GM23338 (cell line): ENCODE measurements around the gene DHX36. TPM values are rescaled to one million over a fixed set of nuclear protein-coding genes. Genes with fewer than 3 reads are reported as not detected.

Source experiments
- ATAC-seq: fragments of 200-7000 bp; cut with Tn5 transposase; 3 replicates; pipeline ENCODE4 v1.9.1; 2020
- DNase-seq: peaks from one replicate; pipeline ENCODE4 v3.0.0-alpha.2; 2015; ENCODE audit warnings: low spot score
- H2AFZ ChIP-seq: fragments of 200-600 bp; sonication (generic); 2 replicates; pipeline ENCODE4 v1.8.0; 2016; ENCODE audit warnings: antibody characterized with exemption, mild to moderate bottlenecking, moderate library complexity
- H3F3A ChIP-seq: fragments of 200-600 bp; sonication (generic); replicated peaks from 2 replicates; pipeline ENCODE4 v1.8.0; 2017; ENCODE audit warnings: antibody characterized with exemption, mixed run types, low read depth
- H3K27ac ChIP-seq: fragments of 200-600 bp; sonication (generic); 2 replicates; pipeline ENCODE4 v1.6.1; 2016; ENCODE audit warnings: low read depth
- H3K27me3 ChIP-seq: fragments of 200-600 bp; sonication (generic); 2 replicates; pipeline ENCODE4 v1.8.0; 2016; ENCODE audit warnings: mild to moderate bottlenecking, mixed run types, moderate library complexity; ENCODE audit not compliant: insufficient read depth
- H3K36me3 ChIP-seq: fragments of 200-600 bp; sonication (generic); 2 replicates; pipeline ENCODE4 v1.8.0; 2016; ENCODE audit warnings: mild to moderate bottlenecking; ENCODE audit not compliant: insufficient read depth
- H3K4me1 ChIP-seq: fragments of 200-600 bp; sonication (generic); 2 replicates; pipeline ENCODE4 v1.8.0; 2016; ENCODE audit warnings: mild to moderate bottlenecking, moderate library complexity; ENCODE audit not compliant: insufficient read depth
- H3K4me2 ChIP-seq: fragments of 200-600 bp; sonication (generic); 2 replicates; pipeline ENCODE4 v1.7.1; 2017; ENCODE audit warnings: mixed run types
- H3K4me3 ChIP-seq: fragments of 200-600 bp; sonication (generic); 2 replicates; pipeline ENCODE4 v1.6.1; 2016; ENCODE audit warnings: mixed run types
- H3K79me2 ChIP-seq: fragments of 200-600 bp; sonication (generic); replicated peaks from 2 replicates; pipeline ENCODE4 v1.8.0; 2017; ENCODE audit warnings: mild to moderate bottlenecking; ENCODE audit not compliant: insufficient read depth
- H3K9me2 ChIP-seq: fragments of 200-600 bp; sonication (generic); 2 replicates; pipeline ENCODE4 v1.8.0; 2017; ENCODE audit not compliant: insufficient read depth
- H4K20me1 ChIP-seq: fragments of 200-600 bp; sonication (generic); replicated peaks from 2 replicates; pipeline ENCODE4 v1.8.0; 2017; ENCODE audit warnings: mild to moderate bottlenecking; ENCODE audit not compliant: insufficient read depth
- H3K27ac Mint-ChIP-seq: 2 replicates; pipeline ENCODE4 v1.8.0; 2020; ENCODE audit warnings: inconsistent platforms, mild to moderate bottlenecking, moderate library complexity, mixed read lengths
- H3K27me3 Mint-ChIP-seq: 3 replicates; pipeline ENCODE4 v1.8.0; 2022; ENCODE audit warnings: low read depth, mild to moderate bottlenecking, moderate library complexity, mixed read lengths, inconsistent platforms; ENCODE audit not compliant: insufficient read depth, poor library complexity
- H3K36me3 Mint-ChIP-seq: 3 replicates; pipeline ENCODE4 v1.8.0; 2021; ENCODE audit warnings: low read depth, mild to moderate bottlenecking, inconsistent platforms, moderate library complexity, mixed read lengths
- H3K4me1 Mint-ChIP-seq: 3 replicates; pipeline ENCODE4 v1.8.0; 2020; ENCODE audit warnings: mild to moderate bottlenecking, inconsistent platforms, mixed read lengths
- H3K4me3 Mint-ChIP-seq: 3 replicates; pipeline ENCODE4 v1.8.0; 2021; ENCODE audit warnings: moderate library complexity, mild to moderate bottlenecking, inconsistent platforms, mixed read lengths
- H3K9me3 Mint-ChIP-seq: 3 replicates; pipeline ENCODE4 v1.8.0; 2020; ENCODE audit warnings: moderate library complexity, mild to moderate bottlenecking, inconsistent platforms, mixed read lengths
- CREB1 ChIP-seq: fragments of 250-450 bp; sonication (Bioruptor Pico); IDR thresholded peaks from 2 replicates; pipeline ENCODE4 v1.5.0; 2020; ENCODE audit warnings: low read depth, mild to moderate bottlenecking, moderate library complexity
- EZH2 ChIP-seq: fragments of 200-600 bp; sonication (generic); IDR thresholded peaks from one replicate; pipeline ENCODE4 v1.8.0; 2017; ENCODE audit warnings: antibody characterized with exemption, mild to moderate bottlenecking, low read depth; ENCODE audit not compliant: unreplicated experiment
- EZH2phosphoT487 ChIP-seq: fragments of 200-600 bp; sonication (generic); IDR thresholded peaks from one replicate; pipeline ENCODE4 v1.8.1; 2018; ENCODE audit warnings: antibody characterized with exemption; ENCODE audit not compliant: unreplicated experiment
- JUNB ChIP-seq: IDR thresholded peaks from one replicate; pipeline ENCODE4 v1.6.1; 2016; ENCODE audit warnings: antibody characterized with exemption; ENCODE audit not compliant: unreplicated experiment
- NANOG ChIP-seq: IDR thresholded peaks from 2 replicates; pipeline ENCODE4 v1.6.1; 2016; ENCODE audit warnings: antibody characterized with exemption, borderline replicate concordance
- POLR2AphosphoS5 ChIP-seq: IDR thresholded peaks from 2 replicates; pipeline ENCODE4 v1.6.1; 2016; ENCODE audit warnings: antibody characterized with exemption, low read depth
- STAT1 ChIP-seq: IDR thresholded peaks from one replicate; pipeline ENCODE4 v1.6.1; 2016; ENCODE audit warnings: antibody characterized with exemption; ENCODE audit not compliant: unreplicated experiment
- ZNF114 ChIP-seq: fragments of 250-450 bp; sonication (Bioruptor Pico); IDR thresholded peaks from 2 replicates; pipeline ENCODE4 v1.5.0; 2020; ENCODE audit warnings: mild to moderate bottlenecking, moderate library complexity
- ZNF331 ChIP-seq: fragments of 250-450 bp; sonication (Bioruptor Pico); IDR thresholded peaks from 2 replicates; pipeline ENCODE4 v1.5.0; 2020; ENCODE audit warnings: low read depth, mild to moderate bottlenecking, moderate library complexity
- polyA plus RNA-seq: library from polyadenylated mRNA; unstranded; fragments of >200 nt; fragmentation: Nextera tagmentation; extraction: Ambion mirVana; gene quantifications from 2 replicates; pipeline ENCODE4 v1.2.1, GENCODE V29; 2016
- total RNA-seq: library from RNA; depleted of rRNA; stranded (reverse); fragments of >200 nt; shearing (Covaris generic); gene quantifications from 2 replicates; pipeline ENCODE4 v1.2.3, GENCODE V29; 2014
- TF ChIP-seq, protein P1 (sequence below): IDR thresholded peaks from one replicate; pipeline ENCODE4 v1.6.1; 2018; ENCODE audit warnings: antibody characterized with exemption; ENCODE audit not compliant: unreplicated experiment
- TF ChIP-seq, protein P2 (sequence below), 2 experiments: fragments of 200-600 bp in 1 of 2; sonication (generic) in 1 of 2; conservative IDR thresholded peaks; 2 replicates each; pipeline versions ENCODE4 v1.5.1 to v1.6.1; 2016 to 2017; ENCODE audit warnings: antibody characterized with exemption in 2 of 2, low read depth in 2 of 2, mild to moderate bottlenecking in 2 of 2, moderate library complexity in 1 of 2
- TF ChIP-seq, protein P3 (sequence below): fragments of 250-450 bp; sonication (Bioruptor Pico); IDR thresholded peaks from 2 replicates; pipeline ENCODE4 v1.5.0; 2020; ENCODE audit warnings: mild to moderate bottlenecking, moderate library complexity

The DHX36 gene
- total and polyA plus RNA-seq, 2 experiments from 2014 or later: 103 to 110 TPM

DNA sequence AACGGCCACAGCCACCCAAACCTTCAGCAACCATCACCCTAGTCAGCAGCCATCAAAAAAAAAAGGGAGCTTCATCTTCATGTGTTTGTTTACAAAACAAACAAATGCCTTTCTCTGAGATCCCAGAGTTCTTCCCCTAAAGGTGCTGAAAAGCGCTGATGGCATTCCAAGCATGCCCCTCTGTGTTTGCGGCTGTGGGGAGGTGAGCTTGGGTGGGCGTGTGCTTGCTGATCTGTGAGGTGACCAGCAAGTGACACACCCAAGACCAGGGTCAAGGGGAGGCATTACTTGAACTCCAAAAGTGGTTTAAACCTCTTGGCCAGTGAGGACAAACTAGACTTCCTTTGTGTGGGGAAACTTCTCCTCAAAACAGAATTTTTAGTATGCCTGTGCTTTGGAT lies 81.5 kb downstream of the DHX36 start (continued):
- TF ChIP-seq, protein P1, sequence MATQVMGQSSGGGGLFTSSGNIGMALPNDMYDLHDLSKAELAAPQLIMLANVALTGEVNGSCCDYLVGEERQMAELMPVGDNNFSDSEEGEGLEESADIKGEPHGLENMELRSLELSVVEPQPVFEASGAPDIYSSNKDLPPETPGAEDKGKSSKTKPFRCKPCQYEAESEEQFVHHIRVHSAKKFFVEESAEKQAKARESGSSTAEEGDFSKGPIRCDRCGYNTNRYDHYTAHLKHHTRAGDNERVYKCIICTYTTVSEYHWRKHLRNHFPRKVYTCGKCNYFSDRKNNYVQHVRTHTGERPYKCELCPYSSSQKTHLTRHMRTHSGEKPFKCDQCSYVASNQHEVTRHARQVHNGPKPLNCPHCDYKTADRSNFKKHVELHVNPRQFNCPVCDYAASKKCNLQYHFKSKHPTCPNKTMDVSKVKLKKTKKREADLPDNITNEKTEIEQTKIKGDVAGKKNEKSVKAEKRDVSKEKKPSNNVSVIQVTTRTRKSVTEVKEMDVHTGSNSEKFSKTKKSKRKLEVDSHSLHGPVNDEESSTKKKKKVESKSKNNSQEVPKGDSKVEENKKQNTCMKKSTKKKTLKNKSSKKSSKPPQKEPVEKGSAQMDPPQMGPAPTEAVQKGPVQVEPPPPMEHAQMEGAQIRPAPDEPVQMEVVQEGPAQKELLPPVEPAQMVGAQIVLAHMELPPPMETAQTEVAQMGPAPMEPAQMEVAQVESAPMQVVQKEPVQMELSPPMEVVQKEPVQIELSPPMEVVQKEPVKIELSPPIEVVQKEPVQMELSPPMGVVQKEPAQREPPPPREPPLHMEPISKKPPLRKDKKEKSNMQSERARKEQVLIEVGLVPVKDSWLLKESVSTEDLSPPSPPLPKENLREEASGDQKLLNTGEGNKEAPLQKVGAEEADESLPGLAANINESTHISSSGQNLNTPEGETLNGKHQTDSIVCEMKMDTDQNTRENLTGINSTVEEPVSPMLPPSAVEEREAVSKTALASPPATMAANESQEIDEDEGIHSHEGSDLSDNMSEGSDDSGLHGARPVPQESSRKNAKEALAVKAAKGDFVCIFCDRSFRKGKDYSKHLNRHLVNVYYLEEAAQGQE: no peak
- TF ChIP-seq STAT1 (no peak), EZH2phosphoT487 (no peak), EZH2 (no peak), ZNF114 (CRISPR knock-in tag) (no peak), POLR2AphosphoS5 (no peak), ZNF331 (no peak), JUNB (no peak), NANOG (no peak), CREB1 (CRISPR knock-in tag) (no peak)
- TF ChIP-seq, protein P2, sequence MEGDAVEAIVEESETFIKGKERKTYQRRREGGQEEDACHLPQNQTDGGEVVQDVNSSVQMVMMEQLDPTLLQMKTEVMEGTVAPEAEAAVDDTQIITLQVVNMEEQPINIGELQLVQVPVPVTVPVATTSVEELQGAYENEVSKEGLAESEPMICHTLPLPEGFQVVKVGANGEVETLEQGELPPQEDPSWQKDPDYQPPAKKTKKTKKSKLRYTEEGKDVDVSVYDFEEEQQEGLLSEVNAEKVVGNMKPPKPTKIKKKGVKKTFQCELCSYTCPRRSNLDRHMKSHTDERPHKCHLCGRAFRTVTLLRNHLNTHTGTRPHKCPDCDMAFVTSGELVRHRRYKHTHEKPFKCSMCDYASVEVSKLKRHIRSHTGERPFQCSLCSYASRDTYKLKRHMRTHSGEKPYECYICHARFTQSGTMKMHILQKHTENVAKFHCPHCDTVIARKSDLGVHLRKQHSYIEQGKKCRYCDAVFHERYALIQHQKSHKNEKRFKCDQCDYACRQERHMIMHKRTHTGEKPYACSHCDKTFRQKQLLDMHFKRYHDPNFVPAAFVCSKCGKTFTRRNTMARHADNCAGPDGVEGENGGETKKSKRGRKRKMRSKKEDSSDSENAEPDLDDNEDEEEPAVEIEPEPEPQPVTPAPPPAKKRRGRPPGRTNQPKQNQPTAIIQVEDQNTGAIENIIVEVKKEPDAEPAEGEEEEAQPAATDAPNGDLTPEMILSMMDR (conservative IDR thresholded peaks at IDR 0.05; ENCODE audit: low read depth in 2 of 2): no peak

DNA sequence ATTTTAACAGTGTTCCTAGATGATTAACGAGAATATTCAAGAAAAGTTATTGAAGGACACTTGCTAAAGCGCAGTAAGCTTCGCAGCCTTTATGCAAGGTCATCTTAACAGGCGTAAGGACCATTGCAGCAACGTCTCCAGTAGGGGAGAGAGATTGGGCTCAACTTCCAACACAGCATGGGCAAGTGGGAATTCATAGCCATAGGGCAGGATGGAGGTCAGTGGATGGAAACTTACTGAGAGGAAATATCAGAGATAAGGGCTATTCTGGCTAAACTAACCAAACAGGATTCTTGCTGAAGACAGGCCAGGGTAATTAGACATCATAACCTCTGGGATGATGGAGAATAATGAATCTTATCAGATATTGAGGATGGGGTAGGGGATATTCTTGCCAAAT lies 82.8 kb downstream of the DHX36 start:
- Histone ChIP-seq H3K27me3 (no peaks in the 10 kb centered on the region), H3K9me2 (peaks cover 6% of the 10 kb centered on the region; the same call in 1 of the 2 replicates), H3F3A (no peaks in the 10 kb centered on the region), H3K79me2 (no peaks in the 10 kb centered on the region), H3K4me1 (peaks cover 7% of the 10 kb centered on the region), H3K36me3 (no peaks in the 10 kb centered on the region), H4K20me1 (no peaks in the 10 kb centered on the region), H3K4me2 (no peak overlapping the region), H3K27ac (no peak overlapping the region), H3K4me3 (no peak overlapping the region), H2AFZ (no peak overlapping the region)
- H3K4me3 Mint-ChIP-seq: no peak overlapping the region
- DNase-seq: no peak
- peaks cover 7% of the 10 kb centered on the region for H3K4me1 Mint-ChIP-seq
- TF ChIP-seq, protein P3, sequence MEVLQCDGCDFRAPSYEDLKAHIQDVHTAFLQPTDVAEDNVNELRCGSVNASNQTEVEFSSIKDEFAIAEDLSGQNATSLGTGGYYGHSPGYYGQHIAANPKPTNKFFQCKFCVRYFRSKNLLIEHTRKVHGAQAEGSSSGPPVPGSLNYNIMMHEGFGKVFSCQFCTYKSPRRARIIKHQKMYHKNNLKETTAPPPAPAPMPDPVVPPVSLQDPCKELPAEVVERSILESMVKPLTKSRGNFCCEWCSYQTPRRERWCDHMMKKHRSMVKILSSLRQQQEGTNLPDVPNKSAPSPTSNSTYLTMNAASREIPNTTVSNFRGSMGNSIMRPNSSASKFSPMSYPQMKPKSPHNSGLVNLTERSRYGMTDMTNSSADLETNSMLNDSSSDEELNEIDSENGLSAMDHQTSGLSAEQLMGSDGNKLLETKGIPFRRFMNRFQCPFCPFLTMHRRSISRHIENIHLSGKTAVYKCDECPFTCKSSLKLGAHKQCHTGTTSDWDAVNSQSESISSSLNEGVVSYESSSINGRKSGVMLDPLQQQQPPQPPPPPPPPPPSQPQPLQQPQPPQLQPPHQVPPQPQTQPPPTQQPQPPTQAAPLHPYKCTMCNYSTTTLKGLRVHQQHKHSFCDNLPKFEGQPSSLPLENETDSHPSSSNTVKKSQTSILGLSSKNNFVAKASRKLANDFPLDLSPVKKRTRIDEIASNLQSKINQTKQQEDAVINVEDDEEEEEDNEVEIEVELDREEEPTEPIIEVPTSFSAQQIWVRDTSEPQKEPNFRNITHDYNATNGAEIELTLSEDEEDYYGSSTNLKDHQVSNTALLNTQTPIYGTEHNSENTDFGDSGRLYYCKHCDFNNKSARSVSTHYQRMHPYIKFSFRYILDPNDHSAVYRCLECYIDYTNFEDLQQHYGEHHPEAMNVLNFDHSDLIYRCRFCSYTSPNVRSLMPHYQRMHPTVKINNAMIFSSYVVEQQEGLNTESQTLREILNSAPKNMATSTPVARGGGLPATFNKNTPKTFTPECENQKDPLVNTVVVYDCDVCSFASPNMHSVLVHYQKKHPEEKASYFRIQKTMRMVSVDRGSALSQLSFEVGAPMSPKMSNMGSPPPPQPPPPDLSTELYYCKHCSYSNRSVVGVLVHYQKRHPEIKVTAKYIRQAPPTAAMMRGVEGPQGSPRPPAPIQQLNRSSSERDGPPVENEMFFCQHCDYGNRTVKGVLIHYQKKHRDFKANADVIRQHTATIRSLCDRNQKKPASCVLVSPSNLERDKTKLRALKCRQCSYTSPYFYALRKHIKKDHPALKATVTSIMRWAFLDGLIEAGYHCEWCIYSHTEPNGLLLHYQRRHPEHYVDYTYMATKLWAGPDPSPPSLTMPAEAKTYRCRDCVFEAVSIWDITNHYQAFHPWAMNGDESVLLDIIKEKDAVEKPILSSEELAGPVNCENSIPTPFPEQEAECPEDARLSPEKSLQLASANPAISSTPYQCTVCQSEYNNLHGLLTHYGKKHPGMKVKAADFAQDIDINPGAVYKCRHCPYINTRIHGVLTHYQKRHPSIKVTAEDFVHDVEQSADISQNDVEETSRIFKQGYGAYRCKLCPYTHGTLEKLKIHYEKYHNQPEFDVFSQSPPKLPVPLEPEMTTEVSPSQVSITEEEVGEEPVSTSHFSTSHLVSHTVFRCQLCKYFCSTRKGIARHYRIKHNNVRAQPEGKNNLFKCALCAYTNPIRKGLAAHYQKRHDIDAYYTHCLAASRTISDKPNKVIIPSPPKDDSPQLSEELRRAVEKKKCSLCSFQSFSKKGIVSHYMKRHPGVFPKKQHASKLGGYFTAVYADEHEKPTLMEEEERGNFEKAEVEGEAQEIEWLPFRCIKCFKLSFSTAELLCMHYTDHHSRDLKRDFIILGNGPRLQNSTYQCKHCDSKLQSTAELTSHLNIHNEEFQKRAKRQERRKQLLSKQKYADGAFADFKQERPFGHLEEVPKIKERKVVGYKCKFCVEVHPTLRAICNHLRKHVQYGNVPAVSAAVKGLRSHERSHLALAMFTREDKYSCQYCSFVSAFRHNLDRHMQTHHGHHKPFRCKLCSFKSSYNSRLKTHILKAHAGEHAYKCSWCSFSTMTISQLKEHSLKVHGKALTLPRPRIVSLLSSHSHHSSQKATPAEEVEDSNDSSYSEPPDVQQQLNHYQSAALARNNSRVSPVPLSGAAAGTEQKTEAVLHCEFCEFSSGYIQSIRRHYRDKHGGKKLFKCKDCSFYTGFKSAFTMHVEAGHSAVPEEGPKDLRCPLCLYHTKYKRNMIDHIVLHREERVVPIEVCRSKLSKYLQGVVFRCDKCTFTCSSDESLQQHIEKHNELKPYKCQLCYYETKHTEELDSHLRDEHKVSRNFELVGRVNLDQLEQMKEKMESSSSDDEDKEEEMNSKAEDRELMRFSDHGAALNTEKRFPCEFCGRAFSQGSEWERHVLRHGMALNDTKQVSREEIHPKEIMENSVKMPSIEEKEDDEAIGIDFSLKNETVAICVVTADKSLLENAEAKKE (CRISPR knock-in tag): no peak
- H3K9me3 Mint-ChIP-seq: no peaks in the 10 kb centered on the region
- 0 out of 3 replicates have a peak, but pooled peaks cover 6% of the 10 kb centered on the region for H3K36me3 Mint-ChIP-seq
- peaks cover 2% of the 10 kb centered on the region for H3K27me3 Mint-ChIP-seq
- H3K27ac Mint-ChIP-seq: no peak overlapping the region
- ATAC-seq: no peak
